HepG2 (cell line): ENCODE data around the gene DLG4. TPM values are rescaled to one million over a fixed set of nuclear protein-coding genes. Genes with fewer than 3 reads are reported as not detected.
A peak's percentile ranks its signal among the peaks of the same experiment; 100 is the strongest.

Experiments
- AGO2 ChIP-seq: fragments of 200-400 bp; formaldehyde crosslinking; optimal IDR thresholded peaks from 2 replicates; pipeline ENCODE3; 2017; ENCODE audit warnings: mild to moderate bottlenecking, low read depth, low read length, moderate library complexity
- ASH2L ChIP-seq: fragments of 300-600, 200-600 bp; sonication (generic); IDR thresholded peaks from 2 replicates; pipeline ENCODE4 v1.7.0; 2017; ENCODE audit warnings: low read depth, mild to moderate bottlenecking, moderate library complexity, mixed read lengths, low read length; ENCODE audit not compliant: insufficient read length
- GMEB2 ChIP-seq: IDR thresholded peaks from 2 replicates; pipeline ENCODE4 v1.6.1; 2016; ENCODE audit warnings: missing biosample characterization, missing genetic modification reagents, low read depth
- HOXA5 ChIP-seq: sonication (generic); formaldehyde crosslinking; IDR thresholded peaks from 2 replicates; pipeline ENCODE4 v1.4.0; 2020; ENCODE audit warnings: missing genetic modification reagents
- KLF15 ChIP-seq: sonication (generic); formaldehyde crosslinking; IDR thresholded peaks from 2 replicates; pipeline ENCODE4 v1.8.1; 2023; ENCODE audit warnings: borderline replicate concordance, mild to moderate bottlenecking, inconsistent platforms, missing genetic modification reagents, mixed read lengths
- MAF1 ChIP-seq: sonication (generic); formaldehyde crosslinking; IDR thresholded peaks from 2 replicates; pipeline ENCODE4 v1.5.0; 2020; ENCODE audit warnings: missing genetic modification reagents, borderline replicate concordance
- MLLT10 ChIP-seq: sonication (generic); formaldehyde crosslinking; IDR thresholded peaks from 2 replicates; pipeline ENCODE4 v1.4.0; 2020; ENCODE audit warnings: missing genetic modification reagents
- NFE2 ChIP-seq: sonication (generic); formaldehyde crosslinking; IDR thresholded peaks from 2 replicates; pipeline ENCODE4 v1.4.0; 2020; ENCODE audit warnings: missing genetic modification reagents
- NPAS2 ChIP-seq: sonication (generic); formaldehyde crosslinking; IDR thresholded peaks from 2 replicates; pipeline ENCODE4 v1.8.0; 2022; ENCODE audit warnings: mild to moderate bottlenecking, missing genetic modification reagents, borderline replicate concordance
- RARA ChIP-seq: IDR thresholded peaks from 2 replicates; pipeline ENCODE4 v1.6.1; 2016; ENCODE audit warnings: missing genetic modification reagents, missing compliant biosample characterization
- REST ChIP-seq, 2 experiments: IDR thresholded peaks; 2 replicates each; pipeline ENCODE4 v1.6.1; 2011 to 2012; ENCODE audit warnings: low read length in 2 of 2, borderline replicate concordance in 1 of 2, low read depth in 1 of 2, mild to moderate bottlenecking in 1 of 2, moderate library complexity in 1 of 2
- SNRNP70 ChIP-seq: fragments of 200-400 bp; formaldehyde crosslinking; IDR thresholded peaks from 2 replicates; pipeline ENCODE4 v1.6.1; 2017; ENCODE audit warnings: mild to moderate bottlenecking, low read depth, low read length, moderate library complexity
- ZFP1 ChIP-seq: IDR thresholded peaks from 2 replicates; pipeline ENCODE4 v1.6.1; 2016
- ZNF121 ChIP-seq: sonication (generic); formaldehyde crosslinking; IDR thresholded peaks from 2 replicates; pipeline ENCODE4 v1.5.0; 2020; ENCODE audit warnings: mild to moderate bottlenecking, missing genetic modification reagents
- ZNF558 ChIP-seq: sonication (generic); formaldehyde crosslinking; IDR thresholded peaks from 2 replicates; pipeline ENCODE4 v1.9.0; 2022; ENCODE audit warnings: mild to moderate bottlenecking, missing genetic modification reagents, borderline replicate concordance
- ZNF629 ChIP-seq: sonication (generic); formaldehyde crosslinking; conservative IDR thresholded peaks from 2 replicates; pipeline ENCODE4 v1.5.0; 2020; ENCODE audit warnings: missing genetic modification reagents
- ZSCAN25 ChIP-seq: sonication (generic); formaldehyde crosslinking; IDR thresholded peaks from 2 replicates; pipeline ENCODE4 v1.8.0; 2022; ENCODE audit warnings: mild to moderate bottlenecking, missing genetic modification reagents
- polyA plus RNA-seq, 8 experiments: library from polyadenylated mRNA; depleted of rRNA in 3 of 8; stranded (reverse) in 7 of 8; unstranded in 1 of 8; fragments of >200 nt; fragmentation: Illumina TruSeq in 4 of 8; extraction: Trizol in 4 of 8; gene quantifications; 2 replicates each; pipeline versions ENCODE4 v1.2.1 to v1.2.3, GENCODE V29; 2011 to 2016; ENCODE audit warnings: low read depth in 4 of 8, missing spikeins in 1 of 8, mixed read lengths in 1 of 8; ENCODE audit not compliant: insufficient read depth in 1 of 8
- total RNA-seq, 5 experiments: library from RNA; depleted of rRNA; stranded (reverse); fragments of >200 nt; fragmentation: Illumina TruSeq; extraction: Trizol; gene quantifications; 2 replicates each; pipeline ENCODE4 v1.2.3, GENCODE V29; 2016; ENCODE audit warnings: low read depth in 1 of 5
- TF ChIP-seq, protein P1 (sequence below): IDR thresholded peaks from 2 replicates; pipeline ENCODE4 v1.6.1; 2012; ENCODE audit warnings: low read depth, low read length, improper control_type of control experiment
- TF ChIP-seq, protein P2 (sequence below): sonication (generic); formaldehyde crosslinking; IDR thresholded peaks from 2 replicates; pipeline ENCODE4 v1.5.1; 2020; ENCODE audit warnings: mild to moderate bottlenecking, missing genetic modification reagents, borderline replicate concordance

Gene DLG4
- total and polyA plus RNA-seq, 2 of the 13 experiments (the other 11 are each of a cell fraction or from before 2014, with no cell fraction given) = 0.71 to 4.3 TPM

GRCh38 chr17:7178973-7179316, 40.7 kb downstream of the DLG4 start (continued):
- TF ChIP-seq, protein P1, sequence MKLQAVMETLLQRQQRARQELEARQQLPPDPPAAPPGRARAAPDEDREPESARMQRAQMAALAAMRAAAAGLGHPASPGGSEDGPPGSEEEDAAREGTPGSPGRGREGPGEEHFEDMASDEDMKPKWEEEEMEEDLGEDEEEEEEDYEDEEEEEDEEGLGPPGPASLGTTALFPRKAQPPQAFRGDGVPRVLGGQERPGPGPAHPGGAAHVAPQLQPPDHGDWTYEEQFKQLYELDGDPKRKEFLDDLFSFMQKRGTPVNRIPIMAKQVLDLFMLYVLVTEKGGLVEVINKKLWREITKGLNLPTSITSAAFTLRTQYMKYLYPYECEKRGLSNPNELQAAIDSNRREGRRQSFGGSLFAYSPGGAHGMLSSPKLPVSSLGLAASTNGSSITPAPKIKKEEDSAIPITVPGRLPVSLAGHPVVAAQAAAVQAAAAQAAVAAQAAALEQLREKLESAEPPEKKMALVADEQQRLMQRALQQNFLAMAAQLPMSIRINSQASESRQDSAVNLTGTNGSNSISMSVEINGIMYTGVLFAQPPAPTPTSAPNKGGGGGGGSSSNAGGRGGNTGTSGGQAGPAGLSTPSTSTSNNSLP = no peak
- TF ChIP-seq SNRNP70 (no peak), MLLT10 (no peak), HOXA5 (CRISPR knock-in tag) (no peak), ZFP1 (no peak), KLF15 (CRISPR knock-in tag) (no peak; the same call in 1 of the 2 replicates), AGO2 (peak; percentile 22), NPAS2 (CRISPR knock-in tag) (no peak), ZSCAN25 (0 out of 2 replicates have a peak, but pooled peaks have one; percentile 31), NFE2 (CRISPR knock-in tag) (no peak), RARA (CRISPR knock-in tag) (no peak), ZNF558 (CRISPR knock-in tag) (peak; percentile 65; the same call in 1 of the 2 replicates), ZNF629 (CRISPR knock-in tag) (no peak), ZNF121 (no peak), ASH2L (no peak), GMEB2 (no peak), REST (IDR thresholded peaks at IDR 0.05; ENCODE audit: borderline replicate concordance in 1 of 2, low read depth in 1 of 2, low read length in 2 of 2) (no peak), MAF1 (CRISPR knock-in tag) (no peak)
- TF ChIP-seq, protein P2, sequence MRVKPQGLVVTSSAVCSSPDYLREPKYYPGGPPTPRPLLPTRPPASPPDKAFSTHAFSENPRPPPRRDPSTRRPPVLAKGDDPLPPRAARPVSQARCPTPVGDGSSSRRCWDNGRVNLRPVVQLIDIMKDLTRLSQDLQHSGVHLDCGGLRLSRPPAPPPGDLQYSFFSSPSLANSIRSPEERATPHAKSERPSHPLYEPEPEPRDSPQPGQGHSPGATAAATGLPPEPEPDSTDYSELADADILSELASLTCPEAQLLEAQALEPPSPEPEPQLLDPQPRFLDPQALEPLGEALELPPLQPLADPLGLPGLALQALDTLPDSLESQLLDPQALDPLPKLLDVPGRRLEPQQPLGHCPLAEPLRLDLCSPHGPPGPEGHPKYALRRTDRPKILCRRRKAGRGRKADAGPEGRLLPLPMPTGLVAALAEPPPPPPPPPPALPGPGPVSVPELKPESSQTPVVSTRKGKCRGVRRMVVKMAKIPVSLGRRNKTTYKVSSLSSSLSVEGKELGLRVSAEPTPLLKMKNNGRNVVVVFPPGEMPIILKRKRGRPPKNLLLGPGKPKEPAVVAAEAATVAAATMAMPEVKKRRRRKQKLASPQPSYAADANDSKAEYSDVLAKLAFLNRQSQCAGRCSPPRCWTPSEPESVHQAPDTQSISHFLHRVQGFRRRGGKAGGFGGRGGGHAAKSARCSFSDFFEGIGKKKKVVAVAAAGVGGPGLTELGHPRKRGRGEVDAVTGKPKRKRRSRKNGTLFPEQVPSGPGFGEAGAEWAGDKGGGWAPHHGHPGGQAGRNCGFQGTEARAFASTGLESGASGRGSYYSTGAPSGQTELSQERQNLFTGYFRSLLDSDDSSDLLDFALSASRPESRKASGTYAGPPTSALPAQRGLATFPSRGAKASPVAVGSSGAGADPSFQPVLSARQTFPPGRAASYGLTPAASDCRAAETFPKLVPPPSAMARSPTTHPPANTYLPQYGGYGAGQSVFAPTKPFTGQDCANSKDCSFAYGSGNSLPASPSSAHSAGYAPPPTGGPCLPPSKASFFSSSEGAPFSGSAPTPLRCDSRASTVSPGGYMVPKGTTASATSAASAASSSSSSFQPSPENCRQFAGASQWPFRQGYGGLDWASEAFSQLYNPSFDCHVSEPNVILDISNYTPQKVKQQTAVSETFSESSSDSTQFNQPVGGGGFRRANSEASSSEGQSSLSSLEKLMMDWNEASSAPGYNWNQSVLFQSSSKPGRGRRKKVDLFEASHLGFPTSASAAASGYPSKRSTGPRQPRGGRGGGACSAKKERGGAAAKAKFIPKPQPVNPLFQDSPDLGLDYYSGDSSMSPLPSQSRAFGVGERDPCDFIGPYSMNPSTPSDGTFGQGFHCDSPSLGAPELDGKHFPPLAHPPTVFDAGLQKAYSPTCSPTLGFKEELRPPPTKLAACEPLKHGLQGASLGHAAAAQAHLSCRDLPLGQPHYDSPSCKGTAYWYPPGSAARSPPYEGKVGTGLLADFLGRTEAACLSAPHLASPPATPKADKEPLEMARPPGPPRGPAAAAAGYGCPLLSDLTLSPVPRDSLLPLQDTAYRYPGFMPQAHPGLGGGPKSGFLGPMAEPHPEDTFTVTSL = no peak
